ENCODE data around the gene SEMA3F. TPM values are rescaled to one million over a fixed set of nuclear protein-coding genes. Genes with fewer than 3 reads are reported as not detected.

The SEMA3F gene
- total and polyA plus RNA-seq, 5 donors: 7.3 to 15.2 (median 10.1) TPM

DNA sequence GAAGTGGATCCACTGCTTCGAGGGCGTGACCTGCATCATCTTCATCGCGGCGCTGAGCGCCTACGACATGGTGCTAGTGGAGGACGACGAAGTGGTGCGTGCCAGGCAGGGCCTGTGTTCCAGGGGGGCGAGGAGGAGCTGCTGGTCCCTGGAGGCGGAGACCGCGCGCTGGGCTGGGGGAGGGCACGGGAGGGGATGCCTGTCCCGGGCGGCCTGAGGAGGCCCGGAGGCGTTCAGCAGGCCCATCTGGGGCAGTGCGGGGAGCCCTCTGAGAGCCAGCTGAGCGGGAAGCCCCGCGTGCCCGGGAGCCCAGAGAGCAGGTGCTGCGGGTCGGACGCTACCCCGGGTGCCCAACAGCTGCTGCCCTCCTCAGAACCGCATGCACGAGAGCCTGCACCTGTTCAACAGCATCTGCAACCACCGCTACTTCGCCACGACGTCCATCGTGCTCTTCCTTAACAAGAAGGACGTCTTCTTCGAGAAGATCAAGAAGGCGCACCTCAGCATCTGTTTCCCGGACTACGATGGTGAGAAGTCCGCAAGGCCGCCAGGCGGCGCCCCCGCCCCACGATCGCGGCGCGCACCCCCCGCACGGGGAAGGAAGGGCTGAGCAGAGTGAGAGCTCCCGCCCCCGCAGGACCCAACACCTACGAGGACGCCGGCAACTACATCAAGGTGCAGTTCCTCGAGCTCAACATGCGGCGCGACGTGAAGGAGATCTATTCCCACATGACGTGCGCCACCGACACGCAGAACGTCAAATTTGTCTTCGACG is 39.2 kb downstream of the SEMA3F start:
- peak; percentile 71 to 75 for ATAC-seq
- H3K4me1 ChIP-seq (ENCODE audit: control insufficient read depth, insufficient read depth, low read length): no peaks in the 10 kb centered on the region
- H3K4me3 ChIP-seq (ENCODE audit: low read length): no peak overlapping the region
- H3K27me3 ChIP-seq (ENCODE audit: control insufficient read depth, insufficient read depth): no peaks in the 10 kb centered on the region
- DNase-seq: peak; percentile 64 to 88 (median 86)
- WGBS: 10% methylated on average over 70 of the region's 70 CpGs
- no peak overlapping the region for H3K27ac ChIP-seq (ENCODE audit: low read length)
- no peaks in the 10 kb centered on the region for H3K9me3 ChIP-seq (ENCODE audit: control insufficient read depth, low read length)
- intact Hi-C loops (cut with DNase I): loop anchor here in 2 of 4 donors (5.0 kb wide), 2 partner anchors 33 to 78 kb away; no protein-coding TSS in a partner anchor

DNA sequence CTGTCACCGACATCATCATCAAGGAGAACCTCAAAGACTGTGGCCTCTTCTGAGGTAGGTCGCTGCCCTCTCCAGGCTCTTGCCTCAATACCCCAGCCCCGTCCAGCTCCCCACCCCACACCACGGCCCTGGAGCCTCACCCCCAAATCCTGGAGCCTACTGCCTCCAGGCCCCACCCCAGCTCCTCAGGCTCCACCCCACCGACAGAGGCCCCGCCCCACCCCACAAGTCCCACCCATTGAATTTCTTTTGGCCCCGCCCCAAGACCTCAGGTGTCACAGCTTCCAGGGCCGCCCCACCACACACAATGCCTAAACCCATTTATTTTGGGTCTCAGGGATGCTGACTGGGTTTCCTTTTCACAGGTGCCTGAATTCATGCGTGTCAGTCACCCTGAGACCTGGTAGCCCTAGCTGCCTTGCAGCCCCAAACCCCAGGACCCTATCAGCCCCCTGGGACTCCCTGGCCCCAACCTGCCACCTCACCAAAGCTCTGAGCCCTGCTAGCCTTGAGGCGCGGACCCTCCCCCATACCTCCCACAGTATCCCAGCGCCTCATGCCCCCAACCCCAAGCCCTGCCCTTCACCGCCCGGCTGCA is 39.9 kb downstream of the SEMA3F start:
- WGBS: 59% methylated on average over 14 of the region's 14 CpGs
- ATAC-seq (peak; percentile 39 to 40), DNase-seq (peak in 2 of 3 donors; percentile 56 to 60)
- H3K9me3 ChIP-seq (ENCODE audit: control insufficient read depth, low read length): no peaks in the 10 kb centered on the region
- no peak overlapping the region for H3K4me3 ChIP-seq (ENCODE audit: low read length)
- intact Hi-C loops (cut with DNase I): loop anchor here in 2 of 4 donors (5.0 kb wide), 2 partner anchors 32 to 77 kb away; no protein-coding TSS in a partner anchor
- no peaks in the 10 kb centered on the region for H3K4me1 ChIP-seq (ENCODE audit: control insufficient read depth, insufficient read depth, low read length)
- no peaks in the 10 kb centered on the region for H3K27me3 ChIP-seq (ENCODE audit: control insufficient read depth, insufficient read depth)
- H3K27ac ChIP-seq (ENCODE audit: low read length): no peak overlapping the region

GRCh38 chr3:50195501-50196252 is 40.6 kb downstream of the SEMA3F start:
- WGBS: 61% methylated on average over 4 of the region's 4 CpGs
- intact Hi-C loops (cut with DNase I): loop anchor here in 1 of 4 donors (5.0 kb wide), 1 partner anchor 77 kb away; no protein-coding TSS in a partner anchor
- DNase-seq: peak in 2 of 3 donors; percentile 48 to 50
- no peak for ATAC-seq
- Histone ChIP-seq H3K4me3 (ENCODE audit: low read length) (no peak overlapping the region), H3K9me3 (ENCODE audit: control insufficient read depth, low read length) (no peaks in the 10 kb centered on the region), H3K27me3 (ENCODE audit: control insufficient read depth, insufficient read depth) (no peaks in the 10 kb centered on the region), H3K4me1 (ENCODE audit: control insufficient read depth, insufficient read depth, low read length) (no peaks in the 10 kb centered on the region), H3K27ac (ENCODE audit: low read length) (no peak overlapping the region)

- peak in 2 of 3 donors; percentile 7 to 17 for DNase-seq
- no peaks in the 10 kb centered on the region for H3K4me1 ChIP-seq (ENCODE audit: control insufficient read depth, insufficient read depth, low read length)
- H3K27me3 ChIP-seq (ENCODE audit: control insufficient read depth, insufficient read depth): no peaks in the 10 kb centered on the region
- intact Hi-C loops (cut with DNase I): loop anchor here in 1 of 4 donors (5.0 kb wide), 1 partner anchor 76 kb away; no protein-coding TSS in a partner anchor
- 70% methylated on average over 6 of the region's 6 CpGs for WGBS
- no peaks in the 10 kb centered on the region for H3K9me3 ChIP-seq (ENCODE audit: control insufficient read depth, low read length)
- ATAC-seq: no peak
- no peak overlapping the region for H3K27ac ChIP-seq (ENCODE audit: low read length)
- H3K4me3 ChIP-seq (ENCODE audit: low read length): no peak overlapping the region
These were observed 41.2 kb downstream of the SEMA3F start for GRCh38 chr3:50196253-50196801.

DNA sequence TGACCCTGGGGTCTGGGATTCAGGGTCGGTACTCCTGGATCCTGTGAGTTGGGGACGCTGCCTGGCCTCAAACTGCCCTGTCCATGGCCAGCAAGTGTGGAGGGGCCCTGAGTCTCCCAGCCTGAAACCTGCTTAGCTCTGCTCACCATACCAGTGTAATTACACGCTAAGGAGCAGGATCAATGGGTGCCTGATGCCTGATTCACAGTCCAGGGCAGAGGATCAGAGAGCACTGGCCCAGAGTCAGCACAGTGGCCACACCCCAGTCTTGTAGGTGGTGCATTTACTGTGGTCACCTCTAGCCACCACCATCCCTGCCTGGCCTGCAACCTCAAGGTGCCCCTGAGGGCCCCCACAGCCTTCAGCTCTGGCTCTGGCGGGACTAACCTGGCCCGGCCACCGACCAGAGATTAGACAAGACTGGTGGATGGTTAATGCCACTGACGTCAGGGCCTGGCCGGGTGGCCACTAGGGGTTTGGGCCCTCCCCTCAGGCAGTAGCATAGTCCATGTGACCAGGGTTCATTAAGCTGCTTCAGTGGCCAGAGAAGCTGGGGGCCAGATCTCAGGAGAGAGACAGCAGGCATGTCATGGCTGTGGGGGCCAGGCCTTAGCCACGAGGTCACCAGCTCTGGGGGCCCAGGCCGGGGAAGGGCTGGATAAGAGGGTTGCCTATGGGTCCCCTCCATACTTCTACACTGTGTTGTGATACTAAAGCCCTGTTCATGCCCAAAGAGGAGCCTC is 46.6 kb downstream of the SEMA3F start:
- Histone ChIP-seq H3K4me3 (ENCODE audit: low read length) (no peak overlapping the region), H3K27ac (ENCODE audit: low read length) (no peak overlapping the region), H3K4me1 (ENCODE audit: control insufficient read depth, insufficient read depth, low read length) (no peaks in the 10 kb centered on the region), H3K9me3 (ENCODE audit: control insufficient read depth, low read length) (no peaks in the 10 kb centered on the region), H3K27me3 (ENCODE audit: control insufficient read depth, insufficient read depth) (no peaks in the 10 kb centered on the region)
- ATAC-seq (no peak), DNase-seq (peak in 1 of 3 donors; percentile 33)
- intact Hi-C loops (cut with DNase I): no loop called here
- WGBS: 81% methylated on average over 10 of the region's 10 CpGs

DNA sequence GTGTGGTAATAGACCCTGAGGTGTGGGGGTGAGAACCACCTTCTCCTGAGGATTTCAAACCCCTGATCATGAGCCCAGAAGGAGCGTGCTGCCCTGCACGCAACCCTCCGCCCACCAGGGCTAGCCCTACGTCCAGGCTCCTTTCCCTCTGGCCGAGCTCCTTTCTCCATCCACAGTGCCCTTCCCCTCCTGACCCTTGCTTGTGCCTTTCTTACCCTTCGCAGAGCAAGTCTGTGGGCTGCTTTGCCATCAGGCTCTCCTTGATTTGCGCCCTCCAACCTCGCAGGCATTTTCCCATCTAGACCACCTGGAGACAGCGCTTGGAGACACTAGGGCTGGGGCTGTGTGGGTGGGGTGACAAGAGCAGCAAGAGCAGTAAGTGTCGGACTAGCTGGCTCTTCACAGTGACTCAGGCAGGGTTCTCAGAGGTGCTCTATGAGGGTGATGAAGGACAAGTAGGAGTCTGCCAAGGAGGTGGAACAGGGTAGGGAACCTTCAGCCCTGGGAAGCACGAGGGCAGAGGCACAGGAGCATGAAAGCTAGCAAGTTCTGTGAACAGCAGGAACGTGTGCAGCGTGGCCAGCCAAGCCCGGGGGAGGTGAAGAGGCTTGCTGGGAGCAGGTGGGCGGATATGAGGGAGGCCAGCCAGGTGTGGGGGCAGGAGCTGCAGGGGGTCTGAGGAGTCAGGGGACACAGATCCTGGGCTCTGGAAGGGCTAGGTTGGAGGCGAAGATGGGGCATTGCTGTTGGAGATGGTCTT is 47.4 kb downstream of the SEMA3F start:
- DNase-seq: peak in 1 of 3 donors; percentile 46
- Histone ChIP-seq H3K4me1 (ENCODE audit: control insufficient read depth, insufficient read depth, low read length) (no peaks in the 10 kb centered on the region), H3K4me3 (ENCODE audit: low read length) (no peak overlapping the region), H3K9me3 (ENCODE audit: control insufficient read depth, low read length) (no peaks in the 10 kb centered on the region), H3K27ac (ENCODE audit: low read length) (no peak overlapping the region), H3K27me3 (ENCODE audit: control insufficient read depth, insufficient read depth) (no peaks in the 10 kb centered on the region)
- ATAC-seq: no peak
- 86% methylated on average over 16 of the region's 16 CpGs for WGBS
- intact Hi-C loops (cut with DNase I): no loop called here

- H3K9me3 ChIP-seq (ENCODE audit: control insufficient read depth, low read length): no peaks in the 10 kb centered on the region
- H3K4me1 ChIP-seq (ENCODE audit: control insufficient read depth, insufficient read depth, low read length): no peaks in the 10 kb centered on the region
- no peak overlapping the region for H3K27ac ChIP-seq (ENCODE audit: low read length)
- DNase-seq: peak in 2 of 3 donors; percentile 6 to 56
- intact Hi-C loops (cut with DNase I): no loop called here
- no peaks in the 10 kb centered on the region for H3K27me3 ChIP-seq (ENCODE audit: control insufficient read depth, insufficient read depth)
- 69% methylated on average over 9 of the region's 9 CpGs for WGBS
- H3K4me3 ChIP-seq (ENCODE audit: low read length): no peak overlapping the region
- no peak for ATAC-seq
These were observed 48.1 kb downstream of the SEMA3F start for GRCh38 chr3:50203113-50203808.

DNA sequence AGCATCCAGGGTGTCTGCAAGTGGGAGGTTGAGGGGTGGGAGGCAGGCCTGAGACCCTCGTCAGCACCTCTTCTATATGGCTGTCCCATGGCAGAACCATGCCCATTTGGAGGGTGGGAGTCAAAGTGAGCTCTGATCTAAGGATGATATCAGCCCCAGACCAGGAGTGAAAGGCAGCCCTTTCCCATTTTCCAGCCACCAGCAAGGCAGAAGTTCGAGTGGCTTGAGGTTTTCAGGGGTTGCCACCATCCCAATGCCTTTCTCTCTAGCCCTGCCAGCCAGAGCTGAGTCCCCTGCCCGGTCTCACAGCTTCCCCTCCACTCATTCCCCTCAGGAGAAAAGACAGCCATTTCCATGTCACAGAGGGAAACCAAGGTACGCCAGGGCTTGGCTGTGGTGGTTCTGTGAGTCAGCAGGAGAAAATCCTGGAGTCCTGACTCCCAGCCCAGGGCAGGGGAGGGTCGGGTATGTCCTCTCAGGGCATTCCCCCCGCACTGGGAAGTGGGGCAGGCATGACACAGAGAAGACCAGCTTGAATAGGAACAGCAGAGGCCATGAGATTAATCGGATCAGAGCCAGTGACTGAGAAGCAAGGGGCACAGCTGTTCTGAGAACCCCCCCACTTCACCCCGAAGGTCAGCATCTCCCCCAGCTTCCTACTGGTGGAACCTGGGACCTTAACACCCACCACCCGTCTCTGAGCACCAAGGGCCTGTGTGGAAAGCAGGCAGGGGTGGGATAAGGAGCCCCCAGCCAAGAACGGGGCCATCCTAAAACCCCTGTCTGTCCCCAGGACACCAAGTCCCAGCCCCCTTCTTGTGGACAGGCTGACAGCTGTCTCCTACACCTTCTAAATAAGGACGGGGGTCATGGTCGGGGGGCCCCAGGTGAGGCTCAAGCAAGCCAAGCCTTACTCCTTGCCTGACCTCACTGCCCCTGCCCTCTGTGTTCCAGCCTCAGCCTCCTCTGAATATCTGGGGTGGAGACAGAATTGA is 49.0 kb downstream of the SEMA3F start:
- WGBS: 68% methylated on average over 12 of the region's 12 CpGs
- intact Hi-C loops (cut with DNase I): no loop called here
- DNase-seq: peak in 2 of 3 donors; percentile 26 to 31
- Histone ChIP-seq H3K4me1 (ENCODE audit: control insufficient read depth, insufficient read depth, low read length) (no peaks in the 10 kb centered on the region), H3K27ac (ENCODE audit: low read length) (no peak overlapping the region), H3K4me3 (ENCODE audit: low read length) (no peak overlapping the region), H3K9me3 (ENCODE audit: control insufficient read depth, low read length) (no peaks in the 10 kb centered on the region), H3K27me3 (ENCODE audit: control insufficient read depth, insufficient read depth) (no peaks in the 10 kb centered on the region)
- no peak for ATAC-seq

Measured in right cardiac atrium (tissue), 5 donors.